Spinal cord (tissue), 10 donors: ENCODE data around the gene LIMCH1. TPM values are rescaled to one million over a fixed set of nuclear protein-coding genes. Genes with fewer than 3 reads are reported as not detected.

Source experiments
- DNase-seq, 6 donors: peaks; one replicate each; pipeline versions ENCODE4 v3.0.0 to v3.0.0-alpha.2; 2013 to 2015; ENCODE audit warnings: low spot score in 6 of 6, low read depth in 4 of 6
- H3K27ac ChIP-seq: one replicate; pipeline ENCODE4 v1.5.1; 2013; ENCODE audit warnings: low read depth, low read length, control low read depth
- H3K27me3 ChIP-seq: one replicate; pipeline ENCODE4 v1.6.1; 2013; ENCODE audit warnings: low read length; ENCODE audit not compliant: control insufficient read depth, insufficient read depth
- H3K36me3 ChIP-seq: one replicate; pipeline ENCODE4 v1.6.1; 2013; ENCODE audit warnings: low read length; ENCODE audit not compliant: control insufficient read depth, insufficient read depth
- H3K4me1 ChIP-seq: one replicate; pipeline ENCODE4 v1.6.1; 2013; ENCODE audit warnings: low read length; ENCODE audit not compliant: control insufficient read depth, insufficient read depth
- H3K4me3 ChIP-seq: one replicate; pipeline ENCODE4 v1.5.1; 2013; ENCODE audit warnings: low read depth, low read length, control low read depth
- H3K9me3 ChIP-seq: one replicate; pipeline ENCODE4 v1.6.1; 2013; ENCODE audit warnings: low read length; ENCODE audit not compliant: control insufficient read depth, insufficient read depth
- WGBS: methylation state at CpG from one replicate; pipeline ENCODE4 v1.1.5; 2013; ENCODE audit warnings: missing lambda C conversion rate; ENCODE audit not compliant: insufficient coverage; 5-methylcytosine and 5-hydroxymethylcytosine counted together
- polyA plus RNA-seq, 2 donors: library from polyadenylated mRNA; unstranded; fragments of 120-200 nt; gene quantifications; one replicate each; pipeline ENCODE4 v1.2.1, GENCODE V29; 2013; ENCODE audit not compliant: insufficient read length in 2 of 2
- total RNA-seq, 2 donors: library from RNA; depleted of rRNA in 1 of 2; stranded (reverse); fragments of 120-200 nt in 1 of 2; fragments of >200 nt in 1 of 2; gene quantifications; one replicate each; pipeline versions ENCODE4 v1.2.3 to v1.2.4, GENCODE V29; 2013 to 2014
- donor health status: healthy.

Gene LIMCH1
- total and polyA plus RNA-seq, 4 donors: 51.2 to 64.9 (median 58.9) TPM

DNA sequence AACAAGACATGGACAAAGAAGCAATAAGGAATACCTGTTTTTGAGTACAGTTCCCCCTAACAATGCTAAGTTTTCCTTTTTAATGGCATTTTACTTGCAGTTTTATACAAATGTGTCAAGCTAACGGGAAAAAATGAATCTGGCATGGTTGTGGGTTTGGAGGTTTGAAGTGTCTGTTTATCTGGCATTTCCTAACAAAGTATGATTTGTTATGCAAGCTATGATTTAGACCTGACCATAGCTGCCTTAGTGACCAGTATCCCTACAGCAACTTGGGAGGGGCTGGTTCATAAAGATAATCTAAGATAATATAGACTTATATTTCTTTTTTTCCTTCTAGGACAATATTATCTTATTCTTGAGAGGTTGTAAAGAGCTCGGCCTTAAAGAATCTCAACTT lies 60.6 kb downstream of the LIMCH1 start:
- no peaks in the 10 kb centered on the region for H3K36me3 ChIP-seq

DNA sequence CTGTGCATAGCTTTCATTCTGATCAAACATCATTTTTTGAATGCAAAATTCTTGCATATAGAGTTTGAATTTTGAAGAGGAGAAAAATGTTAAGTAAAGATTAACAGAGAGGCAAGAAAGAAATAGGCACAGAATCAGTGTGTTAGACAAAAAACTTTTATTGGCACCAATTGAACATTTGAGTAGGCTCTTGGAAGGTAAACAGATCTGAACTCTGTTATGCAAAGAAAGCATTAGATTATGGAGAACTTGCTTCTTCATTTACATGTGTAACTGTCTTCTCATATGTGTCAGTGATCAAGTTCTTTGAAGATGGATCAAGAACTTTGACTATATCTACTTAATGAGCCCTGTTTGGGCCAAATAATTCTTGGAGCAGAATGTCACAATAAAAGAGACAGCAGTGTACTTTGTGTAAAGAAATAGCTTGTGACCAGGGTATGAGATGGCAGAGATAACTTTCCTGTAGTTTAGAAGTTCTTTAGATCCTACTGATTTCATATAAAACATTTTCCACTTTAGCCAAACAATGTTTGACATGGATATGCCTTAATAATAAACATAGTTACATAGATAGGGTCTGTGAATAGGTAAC lies 61.3 kb downstream of the LIMCH1 start:
- no peaks in the 10 kb centered on the region for H3K9me3 ChIP-seq
- H3K4me1 ChIP-seq: peaks cover 6% of the 10 kb centered on the region
- no peak for DNase-seq
- no peaks in the 10 kb centered on the region for H3K36me3 ChIP-seq
- no peak overlapping the region for H3K27ac ChIP-seq
- no peaks in the 10 kb centered on the region for H3K27me3 ChIP-seq
- no peak overlapping the region for H3K4me3 ChIP-seq

More for the DNA sequence above, 60.6 kb downstream of the LIMCH1 start:
- no peak overlapping the region for H3K4me3 ChIP-seq
- no peak for DNase-seq
- no peak overlapping the region for H3K27ac ChIP-seq
- no CpG with 5 or more reads among the region's 2 CpGs for WGBS
- H3K4me1 ChIP-seq: peaks cover 6% of the 10 kb centered on the region
- no peaks in the 10 kb centered on the region for H3K27me3 ChIP-seq
- H3K9me3 ChIP-seq: no peaks in the 10 kb centered on the region

DNA sequence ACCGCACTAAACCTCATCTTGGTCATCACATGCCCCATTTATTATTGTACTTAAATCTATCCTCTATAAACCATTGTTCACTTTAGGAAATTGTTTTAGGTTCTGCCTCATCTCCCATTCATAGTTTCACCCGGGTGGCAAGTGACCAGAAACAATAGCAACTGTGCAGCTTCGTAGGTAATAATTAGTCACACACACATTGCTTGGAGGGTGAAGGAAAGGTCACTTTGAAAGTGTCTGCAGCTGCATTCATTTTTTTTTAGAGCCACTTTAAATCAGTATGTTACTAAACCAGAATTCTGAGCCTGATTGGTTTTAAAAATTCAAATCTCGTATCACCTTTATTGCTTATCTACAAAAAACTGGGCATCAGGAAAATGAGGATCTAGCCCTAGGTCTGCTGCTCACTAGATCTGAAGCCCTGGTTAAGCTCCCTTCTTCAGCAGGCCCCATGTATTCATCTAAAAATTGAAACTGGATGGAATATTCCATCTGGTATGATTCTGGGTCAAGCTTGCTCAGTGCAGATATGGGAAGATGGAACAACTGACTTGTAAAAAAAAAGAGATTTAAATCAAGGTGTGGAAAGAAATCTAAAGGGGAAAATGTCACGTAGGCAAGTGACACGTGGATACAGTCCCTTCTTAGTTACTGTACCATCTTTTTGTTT lies 62.4 kb downstream of the LIMCH1 start:
- no peak overlapping the region for H3K27ac ChIP-seq
- WGBS: 100% methylated on average over 2 of the region's 6 CpGs
- H3K36me3 ChIP-seq: no peaks in the 10 kb centered on the region
- H3K4me1 ChIP-seq: no peaks in the 10 kb centered on the region
- DNase-seq: peak in 1 of 6 donors; percentile 73
- H3K9me3 ChIP-seq: no peaks in the 10 kb centered on the region
- no peaks in the 10 kb centered on the region for H3K27me3 ChIP-seq
- H3K4me3 ChIP-seq: no peak overlapping the region

DNA sequence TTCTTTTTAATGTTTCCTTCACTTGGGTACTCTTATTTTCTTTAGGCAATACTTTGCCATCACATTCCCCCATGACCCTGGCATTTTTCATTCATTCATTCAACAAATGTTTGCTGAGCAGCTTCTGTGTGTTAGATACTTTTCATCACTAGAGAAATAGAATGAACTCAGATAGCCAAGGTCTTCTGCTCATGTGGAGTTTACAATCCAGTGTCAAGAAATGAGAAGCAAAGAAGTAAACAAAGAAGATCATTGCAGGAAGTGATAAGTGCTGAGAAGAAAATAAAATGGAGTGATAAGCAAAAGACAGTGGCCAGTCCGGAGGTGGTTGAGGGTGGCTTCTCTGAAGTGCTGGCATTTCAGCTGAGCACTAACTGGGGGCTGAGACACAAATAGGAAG lies 63.1 kb downstream of the LIMCH1 start:
- DNase-seq: no peak
- 64% methylated on average over 1 of the region's 1 CpG for WGBS
- Histone ChIP-seq H3K4me1 (no peaks in the 10 kb centered on the region), H3K27ac (no peak overlapping the region), H3K4me3 (no peak overlapping the region), H3K27me3 (no peaks in the 10 kb centered on the region), H3K9me3 (no peaks in the 10 kb centered on the region), H3K36me3 (no peaks in the 10 kb centered on the region)

DNA sequence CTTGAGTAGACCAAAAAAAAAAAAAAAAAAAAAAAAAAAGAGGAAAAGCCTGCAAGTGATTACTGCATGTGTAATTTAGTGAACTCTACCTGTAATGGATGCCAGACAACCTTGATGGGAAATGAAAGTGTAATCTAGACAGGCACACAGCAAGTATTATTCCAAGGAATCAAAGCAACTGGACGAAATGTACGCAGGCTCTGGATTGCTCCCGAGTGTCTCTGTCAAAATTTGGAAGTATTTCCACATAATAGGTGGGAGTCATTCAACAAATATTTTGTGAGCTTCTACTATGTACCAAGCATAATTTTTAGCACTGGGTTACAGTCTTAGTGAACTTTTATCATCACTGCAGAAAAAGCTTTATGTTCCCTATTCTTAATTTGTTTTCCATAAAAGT lies 64.2 kb downstream of the LIMCH1 start:
- DNase-seq: no peak
- Histone ChIP-seq H3K9me3 (no peaks in the 10 kb centered on the region), H3K4me1 (no peaks in the 10 kb centered on the region), H3K27ac (no peak overlapping the region), H3K27me3 (no peaks in the 10 kb centered on the region), H3K4me3 (no peak overlapping the region), H3K36me3 (no peaks in the 10 kb centered on the region)
- no CpG with 5 or more reads among the region's 3 CpGs for WGBS

DNA sequence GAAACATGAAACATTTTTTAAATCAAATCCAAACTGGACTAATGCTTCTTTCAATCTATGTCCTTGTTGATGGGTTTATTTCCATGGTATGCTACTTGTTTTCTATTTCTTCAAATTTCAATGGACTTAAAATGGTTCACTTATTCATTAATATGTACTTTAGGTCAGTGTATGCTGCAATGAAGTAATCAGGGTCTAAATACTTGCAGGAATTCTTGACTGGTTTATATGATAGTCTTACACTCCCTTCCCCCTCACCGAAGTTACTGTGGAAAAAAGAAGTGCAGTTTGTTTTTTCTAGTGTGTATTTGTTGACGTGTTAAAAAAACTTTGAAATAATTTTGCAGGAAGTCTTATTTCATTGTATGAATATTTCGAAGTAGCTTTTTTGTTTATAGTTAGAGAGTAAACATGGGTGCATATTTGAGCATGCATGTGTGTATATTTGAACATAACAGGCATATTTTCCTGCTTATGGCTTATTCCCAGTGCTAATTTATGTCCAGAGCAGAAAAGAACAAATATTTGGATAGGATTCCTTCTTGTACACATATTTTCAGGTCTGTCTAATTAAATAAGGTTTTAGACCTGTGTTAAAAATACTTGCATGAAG lies 65.0 kb downstream of the LIMCH1 start:
- Histone ChIP-seq H3K4me3 (no peak overlapping the region), H3K27ac (no peak overlapping the region), H3K36me3 (no peaks in the 10 kb centered on the region), H3K4me1 (no peaks in the 10 kb centered on the region), H3K27me3 (no peaks in the 10 kb centered on the region), H3K9me3 (no peaks in the 10 kb centered on the region)
- no peak for DNase-seq
- WGBS: no CpG with 5 or more reads among the region's 3 CpGs

DNA sequence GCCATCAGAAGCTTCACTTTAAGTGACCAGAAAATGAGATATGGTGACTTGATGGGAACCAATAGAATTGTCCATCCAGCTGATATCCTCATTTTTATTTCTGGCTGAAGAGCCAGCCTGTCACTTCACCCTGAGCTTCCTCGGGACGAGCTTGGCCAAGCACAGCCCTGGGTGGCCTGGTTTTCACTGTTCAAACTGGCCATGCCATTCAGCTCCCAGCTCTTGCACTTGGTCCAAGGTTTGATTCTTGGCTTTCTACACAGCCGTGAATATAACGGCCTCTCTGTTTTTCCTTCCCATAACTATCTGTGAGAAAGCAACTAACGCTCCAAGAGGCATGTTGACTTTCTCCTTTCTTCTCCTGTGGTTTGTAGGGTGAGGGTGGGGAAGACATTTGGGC lies 71.9 kb downstream of the LIMCH1 start:
- 45% methylated on average over 2 of the region's 5 CpGs for WGBS
- H3K27ac ChIP-seq: no peak overlapping the region

DNA sequence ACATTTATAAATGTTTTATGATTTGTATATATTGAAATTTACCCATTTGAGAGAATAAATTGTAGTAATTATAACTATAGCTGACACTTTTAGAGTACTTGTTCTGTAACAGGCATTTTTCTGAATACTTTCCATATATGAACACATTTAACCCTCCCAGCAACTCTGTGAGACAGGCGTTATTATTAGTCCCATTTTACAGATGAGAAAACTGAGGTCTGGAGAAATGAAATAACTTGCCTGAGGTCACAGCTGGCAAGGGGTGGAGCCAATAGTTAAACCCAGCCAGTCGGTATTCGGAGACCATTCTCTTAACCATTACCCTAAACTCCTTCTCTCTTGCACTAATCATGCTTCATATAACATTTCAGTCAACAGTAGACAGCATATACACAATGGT lies 72.5 kb downstream of the LIMCH1 start:
- Histone ChIP-seq H3K9me3 (no peaks in the 10 kb centered on the region), H3K4me3 (no peak overlapping the region), H3K4me1 (peaks cover 19% of the 10 kb centered on the region), H3K27me3 (no peaks in the 10 kb centered on the region), H3K27ac (no peak overlapping the region), H3K36me3 (no peaks in the 10 kb centered on the region)
- no peak for DNase-seq
- WGBS: no CpG with 5 or more reads among the region's 3 CpGs

More for the DNA sequence above, 71.9 kb downstream of the LIMCH1 start:
- DNase-seq: no peak
- H3K9me3 ChIP-seq: no peaks in the 10 kb centered on the region
- peaks cover 19% of the 10 kb centered on the region for H3K4me1 ChIP-seq
- no peaks in the 10 kb centered on the region for H3K36me3 ChIP-seq
- H3K27me3 ChIP-seq: no peaks in the 10 kb centered on the region
- no peak overlapping the region for H3K4me3 ChIP-seq

DNA sequence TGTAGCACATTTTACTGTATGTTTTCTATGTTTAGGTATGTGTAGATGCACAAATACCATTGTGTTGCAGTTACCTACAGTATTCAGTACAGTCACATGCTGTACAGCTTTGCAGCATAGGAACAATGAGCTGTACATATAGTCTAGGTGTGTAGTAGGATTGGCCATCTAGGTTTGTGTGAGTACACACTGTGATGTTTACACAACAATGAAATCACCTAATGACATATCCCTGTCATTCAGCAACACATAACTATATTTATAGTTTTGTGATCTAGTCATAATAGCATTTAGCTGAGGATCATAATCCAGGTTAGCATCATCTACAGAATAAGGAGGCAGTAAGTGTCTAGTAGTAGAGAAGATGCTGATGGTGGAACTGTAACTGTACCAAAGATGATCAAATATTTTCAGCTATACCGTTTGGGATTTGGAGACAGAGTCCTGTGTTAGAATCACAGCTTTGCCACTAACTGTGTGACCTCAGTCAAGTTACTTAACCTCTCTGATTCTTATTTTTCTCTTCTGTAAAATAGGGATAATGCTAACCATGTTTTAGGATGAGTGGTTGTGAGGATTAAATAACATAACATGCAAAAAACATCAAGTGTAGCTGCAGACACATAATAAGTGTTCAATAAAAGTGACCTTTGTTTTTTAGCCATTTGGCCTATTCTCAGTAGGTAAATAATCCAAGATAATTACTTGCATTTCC lies 73.3 kb downstream of the LIMCH1 start:
- DNase-seq: no peak
- Histone ChIP-seq H3K4me1 (peaks cover 19% of the 10 kb centered on the region), H3K4me3 (no peak overlapping the region), H3K27ac (peak overlapping the region; percentile 87), H3K9me3 (no peaks in the 10 kb centered on the region), H3K27me3 (no peaks in the 10 kb centered on the region), H3K36me3 (no peaks in the 10 kb centered on the region)
- WGBS: no CpG with 5 or more reads among the region's 1 CpG
